H9 (cell line): Measurements from ENCODE around the gene ZNF275. TPM values are rescaled to one million over a fixed set of nuclear protein-coding genes. Genes with fewer than 3 reads are reported as not detected.

Source experiments
- DNase-seq: peaks from one replicate; pipeline ENCODE4 v3.0.0-alpha.2; 2017
- H2AFZ ChIP-seq: one replicate; pipeline ENCODE4 v1.6.1; 2013; ENCODE audit warnings: mild to moderate bottlenecking, low read length, control low read depth, moderate library complexity
- H2AK5ac ChIP-seq: 2 replicates; pipeline ENCODE4 v1.6.1; 2013; ENCODE audit warnings: low read length, control low read depth, mixed read lengths; ENCODE audit not compliant: insufficient read length
- H2BK120ac ChIP-seq: one replicate; pipeline ENCODE4 v1.6.1; 2013; ENCODE audit warnings: low read depth, mild to moderate bottlenecking, low read length, control low read depth, inconsistent platforms; ENCODE audit not compliant: poor library complexity, severe bottlenecking
- H2BK12ac ChIP-seq: 2 replicates; pipeline ENCODE4 v1.6.1; 2013; ENCODE audit warnings: low read length, control low read depth, mixed read lengths, low read depth; ENCODE audit not compliant: insufficient read length
- H2BK15ac ChIP-seq: 2 replicates; pipeline ENCODE4 v1.6.1; 2013; ENCODE audit warnings: low read depth, low read length, control low read depth
- H2BK20ac ChIP-seq: one replicate; pipeline ENCODE4 v1.6.1; 2013; ENCODE audit warnings: low read depth, mild to moderate bottlenecking, low read length, control low read depth, inconsistent platforms; ENCODE audit not compliant: poor library complexity, severe bottlenecking
- H2BK5ac ChIP-seq: 2 replicates; pipeline ENCODE4 v1.6.1; 2013; ENCODE audit warnings: low read length, control low read depth, mixed read lengths; ENCODE audit not compliant: insufficient read length
- H3K14ac ChIP-seq: 2 replicates; pipeline ENCODE4 v1.6.1; 2013; ENCODE audit warnings: low read length, control low read depth; ENCODE audit not compliant: insufficient read depth
- H3K18ac ChIP-seq: 2 replicates; pipeline ENCODE4 v1.6.1; 2013; ENCODE audit warnings: low read depth, mild to moderate bottlenecking, mixed read lengths, low read length, control low read depth; ENCODE audit not compliant: insufficient read length
- H3K23ac ChIP-seq: 2 replicates; pipeline ENCODE4 v1.6.1; 2013; ENCODE audit warnings: low read length, control low read depth, mixed read lengths, low read depth; ENCODE audit not compliant: insufficient read length
- H3K23me2 ChIP-seq: 2 replicates; pipeline ENCODE4 v1.6.1; 2013; ENCODE audit warnings: low read depth, mild to moderate bottlenecking, mixed read lengths, low read length, control low read depth; ENCODE audit not compliant: insufficient read length, poor library complexity, severe bottlenecking
- H3K27ac ChIP-seq: 2 replicates; pipeline ENCODE4 v1.5.1; 2013; ENCODE audit warnings: low read length, control low read depth, mixed read lengths, low read depth; ENCODE audit not compliant: insufficient read length
- H3K27me3 ChIP-seq: 2 replicates; pipeline ENCODE4 v1.6.1; 2013; ENCODE audit warnings: low read length, control low read depth, inconsistent platforms; ENCODE audit not compliant: insufficient read depth
- H3K4ac ChIP-seq: 2 replicates; pipeline ENCODE4 v1.6.1; 2013; ENCODE audit warnings: low read depth, mild to moderate bottlenecking, control low read depth, inconsistent platforms, low read length, moderate library complexity
- H3K4me1 ChIP-seq: 2 replicates; pipeline ENCODE4 v1.6.1; 2013; ENCODE audit warnings: low read length, control low read depth, inconsistent platforms; ENCODE audit not compliant: insufficient read depth
- H3K4me2 ChIP-seq: 2 replicates; pipeline ENCODE4 v1.6.1; 2013; ENCODE audit warnings: low read length, control low read depth, mixed read lengths; ENCODE audit not compliant: insufficient read length, insufficient read depth
- H3K56ac ChIP-seq: 2 replicates; pipeline ENCODE4 v1.6.1; 2013; ENCODE audit warnings: low read depth, mild to moderate bottlenecking, mixed read lengths, low read length, control low read depth; ENCODE audit not compliant: insufficient read length
- H3K79me1 ChIP-seq: 2 replicates; pipeline ENCODE4 v1.6.1; 2013; ENCODE audit warnings: low read depth, mild to moderate bottlenecking, moderate library complexity, low read length, control low read depth, inconsistent platforms; ENCODE audit not compliant: insufficient read depth, poor library complexity, severe bottlenecking
- H3K79me2 ChIP-seq: 2 replicates; pipeline ENCODE4 v1.6.1; 2013; ENCODE audit warnings: low read length, control low read depth, inconsistent platforms; ENCODE audit not compliant: insufficient read depth
- H3K9ac ChIP-seq: 2 replicates; pipeline ENCODE4 v1.6.1; 2013; ENCODE audit warnings: low read length, control low read depth, mixed read lengths; ENCODE audit not compliant: insufficient read length; ENCODE audit errors: extremely low read depth
- H3K9me3 ChIP-seq: one replicate; pipeline ENCODE4 v1.6.1; 2013; ENCODE audit warnings: low read depth, low read length, inconsistent platforms; ENCODE audit not compliant: control insufficient read depth
- H3T11ph ChIP-seq: one replicate; pipeline ENCODE4 v1.6.1; 2013; ENCODE audit warnings: mild to moderate bottlenecking, low read length, control low read depth, inconsistent platforms
- H4K20me1 ChIP-seq: one replicate; pipeline ENCODE4 v1.6.1; 2013; ENCODE audit not compliant: control insufficient read depth, insufficient read length, insufficient read depth
- H4K5ac ChIP-seq: 2 replicates; pipeline ENCODE4 v1.6.1; 2013; ENCODE audit warnings: low read depth, mild to moderate bottlenecking, mixed read lengths, low read length, control low read depth; ENCODE audit not compliant: insufficient read length
- H4K8ac ChIP-seq: replicated peaks from 2 replicates; pipeline ENCODE4 v1.6.1; 2013; ENCODE audit warnings: low read length, control low read depth, mixed read lengths, low read depth; ENCODE audit not compliant: insufficient read length
- H4K91ac ChIP-seq: 2 replicates; pipeline ENCODE4 v1.6.1; 2013; ENCODE audit warnings: low read depth, mild to moderate bottlenecking, moderate library complexity, mixed read lengths, low read length, control low read depth; ENCODE audit not compliant: insufficient read length
- H3K27ac Mint-ChIP-seq, 3 experiments: 2 replicates in 2 of 3; 3 replicates in 1 of 3; pipeline ENCODE4 v1.8.0; 2020 to 2021; ENCODE audit warnings: mixed read lengths in 3 of 3, mild to moderate bottlenecking in 1 of 3, moderate library complexity in 1 of 3
- H3K27me3 Mint-ChIP-seq: 2 replicates; pipeline ENCODE4 v1.8.0; 2021; ENCODE audit warnings: low read depth, mild to moderate bottlenecking, moderate library complexity, mixed read lengths
- H3K36me3 Mint-ChIP-seq, 3 experiments: 2 replicates in 2 of 3; 3 replicates in 1 of 3; pipeline ENCODE4 v1.8.0; 2020 to 2021; ENCODE audit warnings: low read depth in 3 of 3, mixed read lengths in 3 of 3; ENCODE audit not compliant: insufficient read depth in 1 of 3
- H3K4me1 Mint-ChIP-seq, 2 experiments: 2 replicates each; pipeline ENCODE4 v1.8.0; 2020; ENCODE audit warnings: mixed read lengths in 2 of 2
- H3K4me3 Mint-ChIP-seq, 2 experiments: 2 replicates in 1 of 2; 3 replicates in 1 of 2; pipeline ENCODE4 v1.8.0; 2020 to 2021; ENCODE audit warnings: mild to moderate bottlenecking in 2 of 2, mixed read lengths in 2 of 2, moderate library complexity in 1 of 2
- H3K9me3 Mint-ChIP-seq, 2 experiments: 2 replicates in 1 of 2; 3 replicates in 1 of 2; pipeline ENCODE4 v1.8.0; 2020; ENCODE audit warnings: mild to moderate bottlenecking in 2 of 2, mixed read lengths in 2 of 2, moderate library complexity in 1 of 2
- CTCF ChIP-seq: fragments of 200-600 bp; sonication (generic); conservative IDR thresholded peaks from 3 replicates; pipeline ENCODE4 v1.8.0; 2021; ENCODE audit warnings: antibody characterized with exemption, mild to moderate bottlenecking
- WGBS: extraction: QIAGEN DNeasy Blood & Tissue Kit; methylation state at CpG from one replicate; pipeline ENCODE4 v1.1.7; 2013; ENCODE audit warnings: missing lambda C conversion rate, low lambda C conversion rate, mixed read lengths; ENCODE audit not compliant: insufficient read length; ENCODE audit errors: extremely low coverage; 5-methylcytosine and 5-hydroxymethylcytosine counted together
- total RNA-seq: library from RNA; stranded (reverse); gene quantifications from 2 replicates; pipeline ENCODE4 v1.2.1, GENCODE V29; 2021

Gene ZNF275
- total RNA-seq, 1 experiment from 2014 or later: 11.8 TPM

DNA sequence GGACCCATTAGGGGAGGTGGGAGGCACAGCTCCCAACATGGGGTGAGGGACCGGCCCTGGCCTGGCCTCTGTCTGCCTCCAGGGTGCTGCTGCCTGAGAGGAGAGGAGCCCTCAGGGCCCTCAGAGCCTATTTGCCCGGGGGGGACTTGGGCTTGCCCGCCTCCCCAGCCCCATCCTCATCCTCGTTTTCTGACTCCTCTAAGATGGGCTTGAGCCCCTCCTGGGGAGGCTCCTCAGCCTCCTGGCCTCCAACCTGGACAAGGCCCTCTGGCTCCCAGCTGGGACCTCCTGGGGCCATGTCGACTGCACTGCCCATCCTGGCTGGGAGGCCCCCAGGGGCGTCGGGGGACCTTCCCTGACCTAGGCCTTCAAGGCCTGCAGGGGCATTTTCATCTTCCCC is 15.1 kb upstream of the ZNF275 start:
- Histone ChIP-seq H3K9ac (no peak overlapping the region), H4K5ac (no peak overlapping the region), H4K8ac (no peak overlapping the region), H2BK5ac (no peak overlapping the region), H2BK120ac (no peak overlapping the region), H3K79me1 (no peaks in the 10 kb centered on the region), H3K79me2 (no peaks in the 10 kb centered on the region), H4K91ac (no peak overlapping the region), H3K4ac (no peak overlapping the region), H3K4me1 (no peaks in the 10 kb centered on the region), H3K27me3 (no peaks in the 10 kb centered on the region), H3K56ac (no peak overlapping the region), H3K14ac (no peak overlapping the region), H3K4me2 (no peak overlapping the region), H4K20me1 (no peaks in the 10 kb centered on the region), H3K23me2 (peaks cover 4% of the 10 kb centered on the region), H2BK15ac (no peak overlapping the region), H3K27ac (no peak overlapping the region), H3K18ac (no peak overlapping the region), H2AFZ (no peak overlapping the region), H3K23ac (no peak overlapping the region), H3T11ph (no peak overlapping the region), H2BK20ac (no peak overlapping the region), H2AK5ac (no peak overlapping the region), H2BK12ac (no peak overlapping the region), H3K9me3 (no peaks in the 10 kb centered on the region)
- no peak overlapping the region for H3K4me3 Mint-ChIP-seq
- no peak for TF ChIP-seq CTCF
- H3K27ac Mint-ChIP-seq: no peak overlapping the region
- DNase-seq: no peak
- peaks cover 2 to 11% of the 10 kb centered on the region in 2 experiments; a peak in 2 of 4 replicates for H3K4me1 Mint-ChIP-seq
- no CpG with 5 or more reads among the region's 7 CpGs for WGBS
- peaks cover 0 to 4% (median 0%) of the 10 kb centered on the region in 3 experiments; a peak in 3 of 7 replicates for H3K36me3 Mint-ChIP-seq
- peaks cover 6% of the 10 kb centered on the region; the same call in 1 of the 2 replicates for H3K27me3 Mint-ChIP-seq
- H3K9me3 Mint-ChIP-seq: peaks cover 40 to 52% of the 10 kb centered on the region in 2 experiments
